Measurements from ENCODE around the gene CELF6. TPM values are rescaled to one million over a fixed set of nuclear protein-coding genes. Genes with fewer than 3 reads are reported as not detected.

Gene CELF6
- total and polyA plus RNA-seq, 2 experiments from 2014 or later = 0.76 to 1.3 TPM

DNA sequence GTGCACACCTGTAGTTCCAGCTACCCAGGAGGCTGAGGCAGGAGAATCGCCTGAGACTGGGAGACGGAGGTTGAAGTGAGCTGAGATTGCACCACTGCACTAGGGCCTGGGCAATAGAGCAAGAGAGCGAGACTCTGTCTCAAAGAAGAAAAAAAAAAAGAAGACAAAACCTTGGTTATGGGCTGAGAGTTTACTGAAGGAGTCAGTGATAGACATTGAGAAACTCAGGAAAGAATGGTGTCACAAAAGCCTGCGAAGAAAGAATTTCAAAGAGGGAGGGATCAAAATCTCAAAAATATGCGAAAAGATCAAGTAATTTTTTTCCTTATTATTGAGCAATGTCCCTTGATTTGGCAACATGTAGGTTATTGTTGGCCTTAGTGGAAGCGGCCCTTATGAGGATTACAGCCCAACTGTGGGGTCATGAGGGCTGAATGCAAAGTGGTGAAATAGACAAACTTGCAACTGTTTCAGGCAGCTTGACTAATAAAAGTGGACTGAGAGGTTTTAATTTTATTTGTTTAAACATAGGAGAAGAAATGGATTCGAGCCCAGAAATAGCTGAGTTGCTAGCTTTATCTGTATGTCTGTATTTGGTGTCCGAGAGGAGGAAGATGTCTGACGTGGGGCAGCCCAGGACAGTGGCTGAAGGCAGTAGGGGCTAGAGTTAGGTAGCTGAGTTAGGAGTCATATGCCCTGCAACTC lies 18.8 kb upstream of the CELF6 start:
- Histone ChIP-seq H3K4me3 (no peak overlapping the region), H3K27me3 (no peaks in the 10 kb centered on the region), H3K9me3 (ENCODE audit: low read depth) (no peaks in the 10 kb centered on the region), H3K4me1 (ENCODE audit: low read depth) (no peaks in the 10 kb centered on the region), H3K36me3 (no peaks in the 10 kb centered on the region), H3K27ac (no peak overlapping the region)
- TF ChIP-seq, protein P1, sequence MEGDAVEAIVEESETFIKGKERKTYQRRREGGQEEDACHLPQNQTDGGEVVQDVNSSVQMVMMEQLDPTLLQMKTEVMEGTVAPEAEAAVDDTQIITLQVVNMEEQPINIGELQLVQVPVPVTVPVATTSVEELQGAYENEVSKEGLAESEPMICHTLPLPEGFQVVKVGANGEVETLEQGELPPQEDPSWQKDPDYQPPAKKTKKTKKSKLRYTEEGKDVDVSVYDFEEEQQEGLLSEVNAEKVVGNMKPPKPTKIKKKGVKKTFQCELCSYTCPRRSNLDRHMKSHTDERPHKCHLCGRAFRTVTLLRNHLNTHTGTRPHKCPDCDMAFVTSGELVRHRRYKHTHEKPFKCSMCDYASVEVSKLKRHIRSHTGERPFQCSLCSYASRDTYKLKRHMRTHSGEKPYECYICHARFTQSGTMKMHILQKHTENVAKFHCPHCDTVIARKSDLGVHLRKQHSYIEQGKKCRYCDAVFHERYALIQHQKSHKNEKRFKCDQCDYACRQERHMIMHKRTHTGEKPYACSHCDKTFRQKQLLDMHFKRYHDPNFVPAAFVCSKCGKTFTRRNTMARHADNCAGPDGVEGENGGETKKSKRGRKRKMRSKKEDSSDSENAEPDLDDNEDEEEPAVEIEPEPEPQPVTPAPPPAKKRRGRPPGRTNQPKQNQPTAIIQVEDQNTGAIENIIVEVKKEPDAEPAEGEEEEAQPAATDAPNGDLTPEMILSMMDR (IDR thresholded peaks at IDR 0.05; ENCODE audit: low read depth, low read length) = no peak
- DNase-seq (ENCODE audit: low read depth in 1 of 2, low spot score in 1 of 2) = peak in 1 of 2 donors; percentile 97

DNA sequence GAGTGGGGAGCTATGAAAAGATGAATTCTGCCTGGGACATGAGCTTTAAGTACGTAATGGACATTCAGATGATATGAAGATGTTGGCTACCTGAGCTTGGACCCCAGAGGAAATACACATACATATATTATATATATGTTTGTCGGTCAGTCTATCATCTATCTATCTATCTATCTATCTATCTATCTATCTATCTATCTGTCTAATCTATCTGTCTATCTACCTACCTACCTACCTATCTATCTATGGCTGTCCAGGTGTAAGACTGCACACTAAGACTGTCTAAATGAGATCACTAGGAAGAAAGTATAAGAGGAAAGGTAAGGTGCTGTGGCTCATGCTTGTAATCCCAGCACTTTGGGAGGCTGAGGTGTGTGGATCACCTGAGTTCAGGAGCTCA lies 18.2 kb upstream of the CELF6 start:
- Histone ChIP-seq H3K27ac (no peak overlapping the region), H3K9me3 (ENCODE audit: low read depth) (no peaks in the 10 kb centered on the region), H3K27me3 (no peaks in the 10 kb centered on the region), H3K36me3 (no peaks in the 10 kb centered on the region), H3K4me1 (ENCODE audit: low read depth) (no peaks in the 10 kb centered on the region), H3K4me3 (no peak overlapping the region)
- no peak for DNase-seq (ENCODE audit: low read depth in 1 of 2, low spot score in 1 of 2)
- TF ChIP-seq, protein P1 (IDR thresholded peaks at IDR 0.05; ENCODE audit: low read depth, low read length) = no peak

DNA sequence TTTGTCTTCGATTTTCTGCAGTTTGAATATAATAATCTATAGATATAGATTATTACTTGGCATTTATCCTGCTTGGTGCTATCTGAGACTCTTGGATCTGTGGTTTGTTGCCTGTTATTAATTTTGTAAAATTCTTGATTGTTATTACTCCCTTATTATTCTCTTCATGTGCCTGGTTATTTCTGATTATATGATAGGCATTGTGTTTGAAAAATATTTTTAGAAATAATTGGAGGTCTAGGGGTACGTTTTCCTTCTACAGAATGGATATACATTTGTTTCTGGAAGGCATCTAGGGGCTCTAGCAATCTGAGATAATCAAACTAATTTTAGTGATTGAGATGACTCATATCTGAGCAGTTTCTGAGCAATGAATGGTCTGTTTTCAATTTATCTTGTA lies 14.9 kb upstream of the CELF6 start:
- Histone ChIP-seq H3K4me3 (no peak overlapping the region), H3K27me3 (no peaks in the 10 kb centered on the region), H3K36me3 (no peaks in the 10 kb centered on the region), H3K4me1 (ENCODE audit: low read depth) (no peaks in the 10 kb centered on the region), H3K9me3 (ENCODE audit: low read depth) (no peaks in the 10 kb centered on the region), H3K27ac (no peak overlapping the region)
- TF ChIP-seq, protein P1 (IDR thresholded peaks at IDR 0.05; ENCODE audit: low read depth, low read length) = no peak
- DNase-seq (ENCODE audit: low read depth in 1 of 2, low spot score in 1 of 2) = no peak

DNA sequence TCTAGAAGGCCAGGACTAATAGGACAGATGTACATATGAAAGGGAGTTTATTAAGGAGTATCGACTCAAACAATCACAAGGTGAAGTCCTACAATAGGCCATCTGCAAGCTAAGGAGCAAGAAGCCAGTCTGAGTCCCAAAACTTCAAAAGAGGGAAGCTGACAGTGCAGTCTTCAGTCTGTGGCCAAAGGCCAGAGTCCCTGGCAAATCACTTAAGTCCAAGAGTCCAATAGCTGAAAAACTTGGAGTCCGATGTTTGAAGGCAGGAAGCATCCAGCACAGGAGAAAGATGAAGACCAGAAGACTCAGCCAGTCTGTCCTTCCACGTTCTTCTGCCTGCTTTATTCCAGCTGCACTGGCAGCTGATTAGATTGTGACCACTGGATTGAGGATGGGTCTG lies 11.1 kb upstream of the CELF6 start:
- Histone ChIP-seq H3K4me1 (ENCODE audit: low read depth) (no peaks in the 10 kb centered on the region), H3K27me3 (no peaks in the 10 kb centered on the region), H3K4me3 (no peak overlapping the region), H3K36me3 (no peaks in the 10 kb centered on the region), H3K9me3 (ENCODE audit: low read depth) (no peaks in the 10 kb centered on the region), H3K27ac (no peak overlapping the region)
- no peak for DNase-seq (ENCODE audit: low read depth in 1 of 2, low spot score in 1 of 2)
- TF ChIP-seq, protein P1 (IDR thresholded peaks at IDR 0.05; ENCODE audit: low read depth, low read length) = no peak

DNA sequence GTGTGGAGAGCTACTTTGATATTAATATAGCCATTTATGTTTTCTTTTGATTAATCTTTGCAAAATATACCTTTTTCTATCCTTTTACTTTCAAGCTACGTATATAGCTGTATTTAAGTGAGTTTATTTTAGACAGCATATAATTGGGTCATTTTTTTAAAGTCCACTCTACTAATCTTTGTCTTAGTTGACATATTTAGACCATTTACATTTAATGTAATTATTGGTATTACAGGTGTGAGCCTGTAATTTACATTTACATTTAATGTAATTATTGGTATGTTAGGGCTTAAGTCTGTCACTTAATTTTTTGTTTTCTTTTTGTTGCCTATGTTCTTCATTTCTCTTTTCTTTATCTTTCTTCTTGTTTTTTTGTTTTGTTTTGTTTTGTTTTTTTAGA lies 3.8 kb upstream of the CELF6 start:
- TF ChIP-seq, protein P1 (IDR thresholded peaks at IDR 0.05; ENCODE audit: low read depth, low read length) = no peak
- DNase-seq (ENCODE audit: low read depth in 1 of 2, low spot score in 1 of 2) = no peak
- Histone ChIP-seq H3K4me3 (no peak overlapping the region), H3K9me3 (ENCODE audit: low read depth) (no peaks in the 10 kb centered on the region), H3K27ac (no peak overlapping the region), H3K27me3 (peaks cover 5% of the 10 kb centered on the region), H3K36me3 (no peaks in the 10 kb centered on the region), H3K4me1 (ENCODE audit: low read depth) (peaks cover 4% of the 10 kb centered on the region)
